GM23338 (cell line): ENCODE data around the gene PARD6A. TPM values are rescaled to one million over a fixed set of nuclear protein-coding genes. Genes with fewer than 3 reads are reported as not detected.
"Not testable (repeated sequence)": the region's sequence is repeated elsewhere in the genome, so short reads cannot be mapped to it uniquely, and the experiment has no call there.

Source experiments
- ATAC-seq: fragments of 200-7000 bp; cut with Tn5 transposase; 3 replicates; pipeline ENCODE4 v1.9.1; 2020
- DNase-seq: peaks from one replicate; pipeline ENCODE4 v3.0.0-alpha.2; 2015; ENCODE audit warnings: low spot score
- H2AFZ ChIP-seq: fragments of 200-600 bp; sonication (generic); 2 replicates; pipeline ENCODE4 v1.8.0; 2016; ENCODE audit warnings: antibody characterized with exemption, mild to moderate bottlenecking, moderate library complexity
- H3F3A ChIP-seq: fragments of 200-600 bp; sonication (generic); replicated peaks from 2 replicates; pipeline ENCODE4 v1.8.0; 2017; ENCODE audit warnings: antibody characterized with exemption, mixed run types, low read depth
- H3K27ac ChIP-seq: fragments of 200-600 bp; sonication (generic); 2 replicates; pipeline ENCODE4 v1.6.1; 2016; ENCODE audit warnings: low read depth
- H3K27me3 ChIP-seq: fragments of 200-600 bp; sonication (generic); 2 replicates; pipeline ENCODE4 v1.8.0; 2016; ENCODE audit warnings: mild to moderate bottlenecking, mixed run types, moderate library complexity; ENCODE audit not compliant: insufficient read depth
- H3K36me3 ChIP-seq: fragments of 200-600 bp; sonication (generic); 2 replicates; pipeline ENCODE4 v1.8.0; 2016; ENCODE audit warnings: mild to moderate bottlenecking; ENCODE audit not compliant: insufficient read depth
- H3K4me1 ChIP-seq: fragments of 200-600 bp; sonication (generic); 2 replicates; pipeline ENCODE4 v1.8.0; 2016; ENCODE audit warnings: mild to moderate bottlenecking, moderate library complexity; ENCODE audit not compliant: insufficient read depth
- H3K4me2 ChIP-seq: fragments of 200-600 bp; sonication (generic); 2 replicates; pipeline ENCODE4 v1.7.1; 2017; ENCODE audit warnings: mixed run types
- H3K4me3 ChIP-seq: fragments of 200-600 bp; sonication (generic); 2 replicates; pipeline ENCODE4 v1.6.1; 2016; ENCODE audit warnings: mixed run types
- H3K79me2 ChIP-seq: fragments of 200-600 bp; sonication (generic); replicated peaks from 2 replicates; pipeline ENCODE4 v1.8.0; 2017; ENCODE audit warnings: mild to moderate bottlenecking; ENCODE audit not compliant: insufficient read depth
- H3K9me2 ChIP-seq: fragments of 200-600 bp; sonication (generic); 2 replicates; pipeline ENCODE4 v1.8.0; 2017; ENCODE audit not compliant: insufficient read depth
- H4K20me1 ChIP-seq: fragments of 200-600 bp; sonication (generic); replicated peaks from 2 replicates; pipeline ENCODE4 v1.8.0; 2017; ENCODE audit warnings: mild to moderate bottlenecking; ENCODE audit not compliant: insufficient read depth
- H3K27ac Mint-ChIP-seq: 2 replicates; pipeline ENCODE4 v1.8.0; 2020; ENCODE audit warnings: inconsistent platforms, mild to moderate bottlenecking, moderate library complexity, mixed read lengths
- H3K27me3 Mint-ChIP-seq: 3 replicates; pipeline ENCODE4 v1.8.0; 2022; ENCODE audit warnings: low read depth, mild to moderate bottlenecking, moderate library complexity, mixed read lengths, inconsistent platforms; ENCODE audit not compliant: insufficient read depth, poor library complexity
- H3K36me3 Mint-ChIP-seq: 3 replicates; pipeline ENCODE4 v1.8.0; 2021; ENCODE audit warnings: low read depth, mild to moderate bottlenecking, inconsistent platforms, moderate library complexity, mixed read lengths
- H3K4me1 Mint-ChIP-seq: 3 replicates; pipeline ENCODE4 v1.8.0; 2020; ENCODE audit warnings: mild to moderate bottlenecking, inconsistent platforms, mixed read lengths
- H3K4me3 Mint-ChIP-seq: 3 replicates; pipeline ENCODE4 v1.8.0; 2021; ENCODE audit warnings: moderate library complexity, mild to moderate bottlenecking, inconsistent platforms, mixed read lengths
- H3K9me3 Mint-ChIP-seq: 3 replicates; pipeline ENCODE4 v1.8.0; 2020; ENCODE audit warnings: moderate library complexity, mild to moderate bottlenecking, inconsistent platforms, mixed read lengths
- EZH2 ChIP-seq: fragments of 200-600 bp; sonication (generic); IDR thresholded peaks from one replicate; pipeline ENCODE4 v1.8.0; 2017; ENCODE audit warnings: antibody characterized with exemption, mild to moderate bottlenecking, low read depth; ENCODE audit not compliant: unreplicated experiment
- JUNB ChIP-seq: IDR thresholded peaks from one replicate; pipeline ENCODE4 v1.6.1; 2016; ENCODE audit warnings: antibody characterized with exemption; ENCODE audit not compliant: unreplicated experiment
- POLR2AphosphoS5 ChIP-seq: IDR thresholded peaks from 2 replicates; pipeline ENCODE4 v1.6.1; 2016; ENCODE audit warnings: antibody characterized with exemption, low read depth
- polyA plus RNA-seq: library from polyadenylated mRNA; unstranded; fragments of >200 nt; fragmentation: Nextera tagmentation; extraction: Ambion mirVana; gene quantifications from 2 replicates; pipeline ENCODE4 v1.2.1, GENCODE V29; 2016
- total RNA-seq: library from RNA; depleted of rRNA; stranded (reverse); fragments of >200 nt; shearing (Covaris generic); gene quantifications from 2 replicates; pipeline ENCODE4 v1.2.3, GENCODE V29; 2014
- TF ChIP-seq, protein P1 (sequence below): fragments of 250-450 bp; sonication (Bioruptor Pico); IDR thresholded peaks from 2 replicates; pipeline ENCODE4 v1.5.0; 2020; ENCODE audit warnings: mild to moderate bottlenecking, moderate library complexity
- TF ChIP-seq, protein P2 (sequence below): IDR thresholded peaks from 2 replicates; pipeline ENCODE4 v1.6.1; 2016; ENCODE audit warnings: antibody characterized with exemption
- TF ChIP-seq, protein P3 (sequence below): IDR thresholded peaks from one replicate; pipeline ENCODE4 v1.6.1; 2018; ENCODE audit warnings: antibody characterized with exemption; ENCODE audit not compliant: unreplicated experiment

PARD6A gene
- total and polyA plus RNA-seq, 2 experiments from 2014 or later = 11.1 to 15.7 TPM

DNA sequence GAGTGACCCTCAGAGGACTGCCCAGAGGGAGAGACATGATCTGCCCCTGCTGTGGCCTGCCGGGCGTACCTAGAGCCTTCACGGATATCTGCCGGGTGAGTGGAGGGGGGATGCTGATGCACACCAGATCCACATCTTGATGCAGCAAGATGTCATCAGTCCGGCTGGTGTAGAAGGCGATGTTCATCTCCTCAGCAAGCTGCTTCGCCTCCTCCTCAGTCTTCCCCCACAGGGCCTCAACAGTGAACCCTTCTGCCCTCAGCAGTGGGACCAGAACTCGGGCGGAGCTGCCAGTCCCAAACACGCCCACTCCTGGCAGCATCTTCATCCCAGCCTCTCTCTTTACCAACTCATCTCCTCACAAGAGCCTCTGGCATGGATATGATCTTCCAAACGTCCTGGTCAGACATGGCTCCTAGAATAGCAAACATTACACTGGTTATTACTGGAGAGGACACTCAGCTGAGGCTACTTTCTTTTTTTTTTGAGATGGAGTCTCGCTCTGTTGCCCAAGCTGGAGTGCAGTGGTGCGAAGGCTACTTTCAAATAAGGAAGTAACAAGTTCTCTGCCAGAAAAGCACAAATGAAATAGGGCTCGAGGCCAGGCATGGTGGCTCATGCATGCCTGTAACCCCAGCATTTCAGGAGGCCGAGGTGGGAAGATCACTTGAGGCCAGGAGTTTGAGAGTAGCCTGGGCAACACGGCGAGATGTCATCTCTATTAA, 24.8 kb downstream of the PARD6A start (continued):
- TF ChIP-seq, protein P1, sequence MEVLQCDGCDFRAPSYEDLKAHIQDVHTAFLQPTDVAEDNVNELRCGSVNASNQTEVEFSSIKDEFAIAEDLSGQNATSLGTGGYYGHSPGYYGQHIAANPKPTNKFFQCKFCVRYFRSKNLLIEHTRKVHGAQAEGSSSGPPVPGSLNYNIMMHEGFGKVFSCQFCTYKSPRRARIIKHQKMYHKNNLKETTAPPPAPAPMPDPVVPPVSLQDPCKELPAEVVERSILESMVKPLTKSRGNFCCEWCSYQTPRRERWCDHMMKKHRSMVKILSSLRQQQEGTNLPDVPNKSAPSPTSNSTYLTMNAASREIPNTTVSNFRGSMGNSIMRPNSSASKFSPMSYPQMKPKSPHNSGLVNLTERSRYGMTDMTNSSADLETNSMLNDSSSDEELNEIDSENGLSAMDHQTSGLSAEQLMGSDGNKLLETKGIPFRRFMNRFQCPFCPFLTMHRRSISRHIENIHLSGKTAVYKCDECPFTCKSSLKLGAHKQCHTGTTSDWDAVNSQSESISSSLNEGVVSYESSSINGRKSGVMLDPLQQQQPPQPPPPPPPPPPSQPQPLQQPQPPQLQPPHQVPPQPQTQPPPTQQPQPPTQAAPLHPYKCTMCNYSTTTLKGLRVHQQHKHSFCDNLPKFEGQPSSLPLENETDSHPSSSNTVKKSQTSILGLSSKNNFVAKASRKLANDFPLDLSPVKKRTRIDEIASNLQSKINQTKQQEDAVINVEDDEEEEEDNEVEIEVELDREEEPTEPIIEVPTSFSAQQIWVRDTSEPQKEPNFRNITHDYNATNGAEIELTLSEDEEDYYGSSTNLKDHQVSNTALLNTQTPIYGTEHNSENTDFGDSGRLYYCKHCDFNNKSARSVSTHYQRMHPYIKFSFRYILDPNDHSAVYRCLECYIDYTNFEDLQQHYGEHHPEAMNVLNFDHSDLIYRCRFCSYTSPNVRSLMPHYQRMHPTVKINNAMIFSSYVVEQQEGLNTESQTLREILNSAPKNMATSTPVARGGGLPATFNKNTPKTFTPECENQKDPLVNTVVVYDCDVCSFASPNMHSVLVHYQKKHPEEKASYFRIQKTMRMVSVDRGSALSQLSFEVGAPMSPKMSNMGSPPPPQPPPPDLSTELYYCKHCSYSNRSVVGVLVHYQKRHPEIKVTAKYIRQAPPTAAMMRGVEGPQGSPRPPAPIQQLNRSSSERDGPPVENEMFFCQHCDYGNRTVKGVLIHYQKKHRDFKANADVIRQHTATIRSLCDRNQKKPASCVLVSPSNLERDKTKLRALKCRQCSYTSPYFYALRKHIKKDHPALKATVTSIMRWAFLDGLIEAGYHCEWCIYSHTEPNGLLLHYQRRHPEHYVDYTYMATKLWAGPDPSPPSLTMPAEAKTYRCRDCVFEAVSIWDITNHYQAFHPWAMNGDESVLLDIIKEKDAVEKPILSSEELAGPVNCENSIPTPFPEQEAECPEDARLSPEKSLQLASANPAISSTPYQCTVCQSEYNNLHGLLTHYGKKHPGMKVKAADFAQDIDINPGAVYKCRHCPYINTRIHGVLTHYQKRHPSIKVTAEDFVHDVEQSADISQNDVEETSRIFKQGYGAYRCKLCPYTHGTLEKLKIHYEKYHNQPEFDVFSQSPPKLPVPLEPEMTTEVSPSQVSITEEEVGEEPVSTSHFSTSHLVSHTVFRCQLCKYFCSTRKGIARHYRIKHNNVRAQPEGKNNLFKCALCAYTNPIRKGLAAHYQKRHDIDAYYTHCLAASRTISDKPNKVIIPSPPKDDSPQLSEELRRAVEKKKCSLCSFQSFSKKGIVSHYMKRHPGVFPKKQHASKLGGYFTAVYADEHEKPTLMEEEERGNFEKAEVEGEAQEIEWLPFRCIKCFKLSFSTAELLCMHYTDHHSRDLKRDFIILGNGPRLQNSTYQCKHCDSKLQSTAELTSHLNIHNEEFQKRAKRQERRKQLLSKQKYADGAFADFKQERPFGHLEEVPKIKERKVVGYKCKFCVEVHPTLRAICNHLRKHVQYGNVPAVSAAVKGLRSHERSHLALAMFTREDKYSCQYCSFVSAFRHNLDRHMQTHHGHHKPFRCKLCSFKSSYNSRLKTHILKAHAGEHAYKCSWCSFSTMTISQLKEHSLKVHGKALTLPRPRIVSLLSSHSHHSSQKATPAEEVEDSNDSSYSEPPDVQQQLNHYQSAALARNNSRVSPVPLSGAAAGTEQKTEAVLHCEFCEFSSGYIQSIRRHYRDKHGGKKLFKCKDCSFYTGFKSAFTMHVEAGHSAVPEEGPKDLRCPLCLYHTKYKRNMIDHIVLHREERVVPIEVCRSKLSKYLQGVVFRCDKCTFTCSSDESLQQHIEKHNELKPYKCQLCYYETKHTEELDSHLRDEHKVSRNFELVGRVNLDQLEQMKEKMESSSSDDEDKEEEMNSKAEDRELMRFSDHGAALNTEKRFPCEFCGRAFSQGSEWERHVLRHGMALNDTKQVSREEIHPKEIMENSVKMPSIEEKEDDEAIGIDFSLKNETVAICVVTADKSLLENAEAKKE (CRISPR knock-in tag) = no peak
- TF ChIP-seq EZH2 (no peak), JUNB (no peak), POLR2AphosphoS5 (no peak)
- TF ChIP-seq, protein P2, sequence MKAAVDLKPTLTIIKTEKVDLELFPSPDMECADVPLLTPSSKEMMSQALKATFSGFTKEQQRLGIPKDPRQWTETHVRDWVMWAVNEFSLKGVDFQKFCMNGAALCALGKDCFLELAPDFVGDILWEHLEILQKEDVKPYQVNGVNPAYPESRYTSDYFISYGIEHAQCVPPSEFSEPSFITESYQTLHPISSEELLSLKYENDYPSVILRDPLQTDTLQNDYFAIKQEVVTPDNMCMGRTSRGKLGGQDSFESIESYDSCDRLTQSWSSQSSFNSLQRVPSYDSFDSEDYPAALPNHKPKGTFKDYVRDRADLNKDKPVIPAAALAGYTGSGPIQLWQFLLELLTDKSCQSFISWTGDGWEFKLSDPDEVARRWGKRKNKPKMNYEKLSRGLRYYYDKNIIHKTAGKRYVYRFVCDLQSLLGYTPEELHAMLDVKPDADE = no peak
- TF ChIP-seq, protein P3, sequence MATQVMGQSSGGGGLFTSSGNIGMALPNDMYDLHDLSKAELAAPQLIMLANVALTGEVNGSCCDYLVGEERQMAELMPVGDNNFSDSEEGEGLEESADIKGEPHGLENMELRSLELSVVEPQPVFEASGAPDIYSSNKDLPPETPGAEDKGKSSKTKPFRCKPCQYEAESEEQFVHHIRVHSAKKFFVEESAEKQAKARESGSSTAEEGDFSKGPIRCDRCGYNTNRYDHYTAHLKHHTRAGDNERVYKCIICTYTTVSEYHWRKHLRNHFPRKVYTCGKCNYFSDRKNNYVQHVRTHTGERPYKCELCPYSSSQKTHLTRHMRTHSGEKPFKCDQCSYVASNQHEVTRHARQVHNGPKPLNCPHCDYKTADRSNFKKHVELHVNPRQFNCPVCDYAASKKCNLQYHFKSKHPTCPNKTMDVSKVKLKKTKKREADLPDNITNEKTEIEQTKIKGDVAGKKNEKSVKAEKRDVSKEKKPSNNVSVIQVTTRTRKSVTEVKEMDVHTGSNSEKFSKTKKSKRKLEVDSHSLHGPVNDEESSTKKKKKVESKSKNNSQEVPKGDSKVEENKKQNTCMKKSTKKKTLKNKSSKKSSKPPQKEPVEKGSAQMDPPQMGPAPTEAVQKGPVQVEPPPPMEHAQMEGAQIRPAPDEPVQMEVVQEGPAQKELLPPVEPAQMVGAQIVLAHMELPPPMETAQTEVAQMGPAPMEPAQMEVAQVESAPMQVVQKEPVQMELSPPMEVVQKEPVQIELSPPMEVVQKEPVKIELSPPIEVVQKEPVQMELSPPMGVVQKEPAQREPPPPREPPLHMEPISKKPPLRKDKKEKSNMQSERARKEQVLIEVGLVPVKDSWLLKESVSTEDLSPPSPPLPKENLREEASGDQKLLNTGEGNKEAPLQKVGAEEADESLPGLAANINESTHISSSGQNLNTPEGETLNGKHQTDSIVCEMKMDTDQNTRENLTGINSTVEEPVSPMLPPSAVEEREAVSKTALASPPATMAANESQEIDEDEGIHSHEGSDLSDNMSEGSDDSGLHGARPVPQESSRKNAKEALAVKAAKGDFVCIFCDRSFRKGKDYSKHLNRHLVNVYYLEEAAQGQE = no peak

DNA sequence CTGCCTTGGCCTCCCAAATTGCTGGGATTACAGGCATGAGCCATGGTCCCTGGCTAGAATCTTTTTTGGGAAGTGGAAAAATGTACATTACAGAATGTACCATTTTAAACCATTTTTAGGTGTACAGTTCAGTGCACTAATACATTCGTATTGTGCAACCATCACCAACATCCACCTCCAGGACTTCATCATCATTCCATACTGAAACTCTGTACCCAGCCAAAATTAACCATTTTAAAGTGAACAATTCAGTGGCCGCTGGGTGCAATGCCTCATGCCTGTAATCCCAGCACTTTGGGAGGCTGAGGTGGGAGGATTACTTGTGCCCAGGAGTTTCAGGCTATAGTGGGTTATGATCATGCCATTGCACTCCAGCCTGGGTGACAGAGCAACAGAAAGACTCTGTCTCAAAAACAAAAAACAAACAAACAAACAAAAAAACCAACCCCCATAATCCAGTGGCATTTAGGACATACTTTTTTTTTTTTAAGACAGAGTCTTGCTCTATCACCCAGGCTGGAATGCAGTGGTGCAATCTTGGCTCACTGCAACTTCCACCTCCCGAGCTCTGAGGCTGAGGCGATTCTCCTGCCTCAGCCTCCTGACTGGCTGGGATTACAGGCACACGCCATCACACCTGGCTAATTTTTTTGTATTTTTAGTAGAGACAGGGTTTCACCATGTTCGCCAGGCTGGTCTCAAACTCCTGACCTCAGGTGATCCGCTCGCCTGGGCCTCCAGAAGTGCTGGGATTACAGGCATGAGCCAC, 32.9 kb downstream of the PARD6A start:
- peaks cover 10% of the 10 kb centered on the region for H4K20me1 ChIP-seq

More for the DNA sequence above, 32.9 kb downstream of the PARD6A start:
- H2AFZ ChIP-seq, H3K9me2 ChIP-seq, H3K4me3 Mint-ChIP-seq, DNase-seq, H3K36me3 Mint-ChIP-seq, H3K27me3 ChIP-seq, H3K27ac Mint-ChIP-seq, H3K4me1 ChIP-seq, H3K4me3 ChIP-seq, H3K27me3 Mint-ChIP-seq, H3K4me2 ChIP-seq, H3F3A ChIP-seq, H3K27ac ChIP-seq, H3K9me3 Mint-ChIP-seq, ATAC-seq, H3K4me1 Mint-ChIP-seq, H3K36me3 ChIP-seq: not testable (repeated sequence)
- H3K79me2 ChIP-seq = peaks cover 18% of the 10 kb centered on the region
